HepG2 (cell line): Measurements from ENCODE around the gene SLC2A11. TPM values are rescaled to one million over a fixed set of nuclear protein-coding genes. Genes with fewer than 3 reads are reported as not detected.

ENCODE experiments used
- AGO2 ChIP-seq: fragments of 200-400 bp; formaldehyde crosslinking; optimal IDR thresholded peaks from 2 replicates; pipeline ENCODE3; 2017; ENCODE audit warnings: mild to moderate bottlenecking, low read depth, low read length, moderate library complexity
- CEBPG ChIP-seq: IDR thresholded peaks from 2 replicates; pipeline ENCODE4 v1.6.1; 2016
- EEA1 ChIP-seq: sonication (generic); formaldehyde crosslinking; IDR thresholded peaks from 2 replicates; pipeline ENCODE4 v1.5.1; 2020; ENCODE audit warnings: mild to moderate bottlenecking, missing genetic modification reagents, borderline replicate concordance
- ELF1 ChIP-seq: sonication (generic); formaldehyde crosslinking; IDR thresholded peaks from 2 replicates; pipeline ENCODE4 v1.4.0; 2020; ENCODE audit warnings: missing genetic modification reagents
- FUBP1 ChIP-seq: sonication (generic); formaldehyde crosslinking; IDR thresholded peaks from 2 replicates; pipeline ENCODE4 v1.5.1; 2020; ENCODE audit warnings: missing genetic modification reagents, mild to moderate bottlenecking, borderline replicate concordance
- GATAD2A ChIP-seq: IDR thresholded peaks from 2 replicates; pipeline ENCODE4 v1.6.1; 2016
- GLI4 ChIP-seq: sonication (generic); formaldehyde crosslinking; IDR thresholded peaks from 2 replicates; pipeline ENCODE4 v1.5.1; 2020; ENCODE audit warnings: missing genetic modification reagents, mild to moderate bottlenecking, moderate library complexity, borderline replicate concordance
- MLX ChIP-seq: IDR thresholded peaks from 2 replicates; pipeline ENCODE4 v1.6.1; 2016
- MTA1 ChIP-seq: sonication (generic); formaldehyde crosslinking; IDR thresholded peaks from 2 replicates; pipeline ENCODE4 v1.4.0; 2020; ENCODE audit warnings: missing genetic modification reagents, mild to moderate bottlenecking, borderline replicate concordance
- NR2F2 ChIP-seq: IDR thresholded peaks from 2 replicates; pipeline ENCODE4 v1.6.1; 2012; ENCODE audit warnings: low read depth, inconsistent platforms, borderline replicate concordance
- POLR2A ChIP-seq, 2 experiments: IDR thresholded peaks; 2 replicates each; pipeline ENCODE4 v1.6.1; 2011; ENCODE audit warnings: low read depth in 2 of 2, low read length in 2 of 2, mild to moderate bottlenecking in 1 of 2, moderate library complexity in 1 of 2; ENCODE audit not compliant: insufficient read depth in 1 of 2
- REL ChIP-seq: sonication (generic); formaldehyde crosslinking; conservative IDR thresholded peaks from 2 replicates; pipeline ENCODE4 v1.8.0; 2022; ENCODE audit warnings: mild to moderate bottlenecking, missing genetic modification reagents, moderate library complexity
- SETDB1 ChIP-seq: sonication (generic); formaldehyde crosslinking; IDR thresholded peaks from 2 replicates; pipeline ENCODE4 v1.5.1; 2020; ENCODE audit warnings: missing genetic modification reagents, mild to moderate bottlenecking, borderline replicate concordance
- SIX4 ChIP-seq: sonication (generic); formaldehyde crosslinking; IDR thresholded peaks from 2 replicates; pipeline ENCODE4 v1.4.0; 2020; ENCODE audit warnings: missing genetic modification reagents
- TCF7 ChIP-seq: sonication (generic); IDR thresholded peaks from 2 replicates; pipeline ENCODE4 v1.6.1; 2016; ENCODE audit warnings: antibody characterized with exemption, low read depth
- ZNF235 ChIP-seq: sonication (generic); formaldehyde crosslinking; IDR thresholded peaks from 2 replicates; pipeline ENCODE4 v1.8.1; 2023; ENCODE audit warnings: mild to moderate bottlenecking, missing genetic modification reagents, borderline replicate concordance
- ZNF281 ChIP-seq: sonication (generic); formaldehyde crosslinking; IDR thresholded peaks from 2 replicates; pipeline ENCODE4 v1.4.0; 2020; ENCODE audit warnings: missing genetic modification reagents, borderline replicate concordance
- ZNF468 ChIP-seq: sonication (generic); formaldehyde crosslinking; IDR thresholded peaks from 2 replicates; pipeline ENCODE4 v1.8.0; 2022; ENCODE audit warnings: mild to moderate bottlenecking, moderate library complexity, missing genetic modification reagents
- ZNF547 ChIP-seq: sonication (generic); formaldehyde crosslinking; IDR thresholded peaks from 2 replicates; pipeline ENCODE4 v1.5.1; 2020; ENCODE audit warnings: mild to moderate bottlenecking, missing genetic modification reagents
- polyA plus RNA-seq, 8 experiments: library from polyadenylated mRNA; depleted of rRNA in 3 of 8; stranded (reverse) in 7 of 8; unstranded in 1 of 8; fragments of >200 nt; fragmentation: Illumina TruSeq in 4 of 8; extraction: Trizol in 4 of 8; gene quantifications; 2 replicates each; pipeline versions ENCODE4 v1.2.1 to v1.2.3, GENCODE V29; 2011 to 2016; ENCODE audit warnings: low read depth in 4 of 8, missing spikeins in 1 of 8, mixed read lengths in 1 of 8; ENCODE audit not compliant: insufficient read depth in 1 of 8
- total RNA-seq, 5 experiments: library from RNA; depleted of rRNA; stranded (reverse); fragments of >200 nt; fragmentation: Illumina TruSeq; extraction: Trizol; gene quantifications; 2 replicates each; pipeline ENCODE4 v1.2.3, GENCODE V29; 2016; ENCODE audit warnings: low read depth in 1 of 5
- TF ChIP-seq, protein P1 (sequence below): sonication (generic); formaldehyde crosslinking; IDR thresholded peaks from 2 replicates; pipeline ENCODE4 v1.5.0; 2020; ENCODE audit warnings: mild to moderate bottlenecking, missing genetic modification reagents
- TF ChIP-seq, protein P2 (sequence below): conservative IDR thresholded peaks from 2 replicates; pipeline ENCODE4 v1.6.1; 2018; ENCODE audit warnings: missing genetic modification reagents

Gene SLC2A11
- total and polyA plus RNA-seq, 2 of the 13 experiments (the other 11 are each of a cell fraction or from before 2014, with no cell fraction given), result 15.2 to 15.4 TPM

DNA sequence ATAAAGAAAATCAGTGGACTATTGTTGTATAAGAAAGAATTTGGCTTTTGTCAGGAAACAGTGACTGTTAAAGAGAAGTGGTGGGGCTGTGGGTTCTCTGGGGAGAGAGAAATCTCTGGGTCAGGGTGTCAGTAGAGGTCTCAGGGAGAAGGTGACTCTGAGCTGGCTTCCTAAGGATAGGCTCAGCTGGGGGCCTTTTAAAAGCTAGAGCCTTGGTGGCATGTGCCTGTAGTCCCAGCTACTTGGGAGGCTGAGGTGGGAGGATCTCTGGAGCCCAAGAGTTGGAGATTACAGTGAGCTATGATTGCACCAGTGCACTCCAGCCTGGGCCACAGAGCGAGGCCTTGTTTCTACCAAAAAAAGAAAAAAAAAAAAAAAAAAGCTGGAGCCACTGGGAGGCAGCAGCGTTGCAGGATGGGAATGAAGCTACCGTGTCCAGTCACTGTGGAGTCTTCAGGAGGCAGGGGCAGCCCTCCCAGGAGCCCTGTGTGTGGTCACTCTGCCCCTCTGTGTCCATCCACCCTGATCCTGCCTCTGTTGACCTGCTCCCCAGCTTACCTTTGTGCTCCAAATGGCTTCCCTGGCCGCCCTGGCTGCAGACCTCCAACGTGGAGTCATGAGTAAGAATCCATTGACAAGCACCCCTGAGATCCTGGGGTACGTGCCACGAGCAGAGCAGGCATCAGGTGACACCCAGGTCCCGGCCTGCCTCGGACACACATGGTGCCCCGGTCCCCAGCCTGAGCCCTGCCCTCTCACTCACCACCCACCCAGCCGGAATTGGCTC is 31.1 kb downstream of the SLC2A11 start (continued):
- TF ChIP-seq SETDB1, result no peak
- TF ChIP-seq CEBPG (CRISPR knock-in tag), result no peak
- TF ChIP-seq, protein P1, sequence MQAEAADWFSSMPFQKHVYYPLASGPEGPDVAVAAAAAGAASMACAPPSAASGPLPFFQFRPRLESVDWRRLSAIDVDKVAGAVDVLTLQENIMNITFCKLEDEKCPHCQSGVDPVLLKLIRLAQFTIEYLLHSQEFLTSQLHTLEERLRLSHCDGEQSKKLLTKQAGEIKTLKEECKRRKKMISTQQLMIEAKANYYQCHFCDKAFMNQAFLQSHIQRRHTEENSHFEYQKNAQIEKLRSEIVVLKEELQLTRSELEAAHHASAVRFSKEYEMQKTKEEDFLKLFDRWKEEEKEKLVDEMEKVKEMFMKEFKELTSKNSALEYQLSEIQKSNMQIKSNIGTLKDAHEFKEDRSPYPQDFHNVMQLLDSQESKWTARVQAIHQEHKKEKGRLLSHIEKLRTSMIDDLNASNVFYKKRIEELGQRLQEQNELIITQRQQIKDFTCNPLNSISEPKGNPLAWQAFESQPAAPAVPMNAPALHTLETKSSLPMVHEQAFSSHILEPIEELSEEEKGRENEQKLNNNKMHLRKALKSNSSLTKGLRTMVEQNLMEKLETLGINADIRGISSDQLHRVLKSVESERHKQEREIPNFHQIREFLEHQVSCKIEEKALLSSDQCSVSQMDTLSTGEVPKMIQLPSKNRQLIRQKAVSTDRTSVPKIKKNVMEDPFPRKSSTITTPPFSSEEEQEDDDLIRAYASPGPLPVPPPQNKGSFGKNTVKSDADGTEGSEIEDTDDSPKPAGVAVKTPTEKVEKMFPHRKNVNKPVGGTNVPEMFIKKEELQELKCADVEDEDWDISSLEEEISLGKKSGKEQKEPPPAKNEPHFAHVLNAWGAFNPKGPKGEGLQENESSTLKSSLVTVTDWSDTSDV (CRISPR knock-in tag), result 0 out of 2 replicates have a peak, but pooled peaks have one; percentile 21
- no peak for TF ChIP-seq MTA1
- TF ChIP-seq REL (CRISPR knock-in tag), result no peak
- no peak for TF ChIP-seq GATAD2A
- peak; percentile 42 for TF ChIP-seq AGO2
- TF ChIP-seq NR2F2, result no peak
- no peak for TF ChIP-seq ELF1 (CRISPR knock-in tag)
- no peak for TF ChIP-seq ZNF468
- TF ChIP-seq, protein P2, sequence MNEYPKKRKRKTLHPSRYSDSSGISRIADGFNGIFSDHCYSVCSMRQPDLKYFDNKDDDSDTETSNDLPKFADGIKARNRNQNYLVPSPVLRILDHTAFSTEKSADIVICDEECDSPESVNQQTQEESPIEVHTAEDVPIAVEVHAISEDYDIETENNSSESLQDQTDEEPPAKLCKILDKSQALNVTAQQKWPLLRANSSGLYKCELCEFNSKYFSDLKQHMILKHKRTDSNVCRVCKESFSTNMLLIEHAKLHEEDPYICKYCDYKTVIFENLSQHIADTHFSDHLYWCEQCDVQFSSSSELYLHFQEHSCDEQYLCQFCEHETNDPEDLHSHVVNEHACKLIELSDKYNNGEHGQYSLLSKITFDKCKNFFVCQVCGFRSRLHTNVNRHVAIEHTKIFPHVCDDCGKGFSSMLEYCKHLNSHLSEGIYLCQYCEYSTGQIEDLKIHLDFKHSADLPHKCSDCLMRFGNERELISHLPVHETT (CRISPR knock-in tag), result no peak
- no peak for TF ChIP-seq ZNF547 (CRISPR knock-in tag)
- no peak for TF ChIP-seq EEA1 (CRISPR knock-in tag)
- TF ChIP-seq ZNF235 (CRISPR knock-in tag), result no peak
- TF ChIP-seq GLI4 (CRISPR knock-in tag), result no peak
- TF ChIP-seq MLX (CRISPR knock-in tag), result no peak
- no peak for TF ChIP-seq TCF7
- 0 out of 4 replicates have a peak, but pooled peaks of 1 of the 2 experiments have one; percentile 10 for TF ChIP-seq POLR2A (IDR thresholded peaks at IDR 0.05; ENCODE audit: insufficient read depth in 1 of 2, low read depth in 2 of 2, low read length in 2 of 2)
- TF ChIP-seq SIX4 (CRISPR knock-in tag), result no peak
- no peak for TF ChIP-seq FUBP1 (CRISPR knock-in tag)
- no peak for TF ChIP-seq ZNF281 (CRISPR knock-in tag)
